ENCODE results near the gene MYOCD. TPM values are rescaled to one million over a fixed set of nuclear protein-coding genes. Genes with fewer than 3 reads are reported as not detected.

MYOCD gene, protein sequence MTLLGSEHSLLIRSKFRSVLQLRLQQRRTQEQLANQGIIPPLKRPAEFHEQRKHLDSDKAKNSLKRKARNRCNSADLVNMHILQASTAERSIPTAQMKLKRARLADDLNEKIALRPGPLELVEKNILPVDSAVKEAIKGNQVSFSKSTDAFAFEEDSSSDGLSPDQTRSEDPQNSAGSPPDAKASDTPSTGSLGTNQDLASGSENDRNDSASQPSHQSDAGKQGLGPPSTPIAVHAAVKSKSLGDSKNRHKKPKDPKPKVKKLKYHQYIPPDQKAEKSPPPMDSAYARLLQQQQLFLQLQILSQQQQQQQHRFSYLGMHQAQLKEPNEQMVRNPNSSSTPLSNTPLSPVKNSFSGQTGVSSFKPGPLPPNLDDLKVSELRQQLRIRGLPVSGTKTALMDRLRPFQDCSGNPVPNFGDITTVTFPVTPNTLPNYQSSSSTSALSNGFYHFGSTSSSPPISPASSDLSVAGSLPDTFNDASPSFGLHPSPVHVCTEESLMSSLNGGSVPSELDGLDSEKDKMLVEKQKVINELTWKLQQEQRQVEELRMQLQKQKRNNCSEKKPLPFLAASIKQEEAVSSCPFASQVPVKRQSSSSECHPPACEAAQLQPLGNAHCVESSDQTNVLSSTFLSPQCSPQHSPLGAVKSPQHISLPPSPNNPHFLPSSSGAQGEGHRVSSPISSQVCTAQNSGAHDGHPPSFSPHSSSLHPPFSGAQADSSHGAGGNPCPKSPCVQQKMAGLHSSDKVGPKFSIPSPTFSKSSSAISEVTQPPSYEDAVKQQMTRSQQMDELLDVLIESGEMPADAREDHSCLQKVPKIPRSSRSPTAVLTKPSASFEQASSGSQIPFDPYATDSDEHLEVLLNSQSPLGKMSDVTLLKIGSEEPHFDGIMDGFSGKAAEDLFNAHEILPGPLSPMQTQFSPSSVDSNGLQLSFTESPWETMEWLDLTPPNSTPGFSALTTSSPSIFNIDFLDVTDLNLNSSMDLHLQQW
- total RNA-seq (7.8 and 8.4 TPM in 2 replicates), polyA plus RNA-seq (2.2 and 3.4 TPM in 2 replicates)

DNA sequence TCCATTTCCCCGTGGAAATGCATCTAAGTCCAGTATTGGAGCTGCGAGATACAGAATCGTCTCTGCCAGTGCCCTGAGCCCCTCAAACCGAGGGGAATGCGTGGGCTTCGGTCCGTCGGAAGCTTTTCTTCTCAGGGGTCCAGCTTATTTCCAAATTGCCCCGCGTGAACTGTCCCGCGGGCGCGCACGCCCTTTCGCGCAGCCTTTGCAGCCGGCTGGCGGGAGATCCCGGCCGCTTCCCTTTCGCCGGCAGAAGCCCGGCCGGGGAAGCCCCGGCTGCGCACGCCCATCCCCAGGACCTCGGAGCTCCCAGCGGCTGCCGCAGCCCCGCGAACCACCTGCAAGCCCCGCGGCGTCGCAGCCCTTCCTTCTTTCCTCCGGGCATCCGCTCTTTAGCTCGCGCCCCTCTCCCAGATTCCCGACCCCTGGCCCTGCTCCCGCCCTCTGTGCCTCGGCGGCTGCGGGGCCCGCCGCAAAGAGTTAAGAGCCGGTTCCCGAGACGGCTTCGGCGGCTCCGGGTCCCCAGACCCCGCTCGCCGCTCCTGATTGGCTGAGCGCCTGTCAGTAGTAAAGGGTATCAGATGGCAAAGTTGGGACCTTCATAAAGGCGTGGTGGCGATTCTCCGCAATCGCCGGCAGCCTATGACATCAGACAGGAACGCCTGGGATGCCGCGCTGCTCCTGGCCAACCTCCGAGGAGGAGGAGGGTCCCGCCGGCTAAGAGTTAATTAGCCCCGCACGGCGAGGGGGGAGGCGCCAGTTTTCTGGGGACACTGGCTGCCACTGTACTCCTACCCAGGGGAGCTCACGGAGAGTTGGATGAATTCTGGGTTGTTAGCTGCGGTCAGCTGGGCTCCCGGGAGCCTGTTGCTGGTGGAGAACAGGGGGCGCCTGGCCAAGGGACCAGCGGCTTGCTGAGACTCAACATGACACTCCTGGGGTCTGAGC lies at the start of gene MYOCD:
MYOCD (plus strand) TSS at position 628 of the 948 bp plus-strand sequence; CDS start at position 927, 299 bp downstream.
- no peaks in the 10 kb centered on the region for H3K79me2 ChIP-seq
- DNase-seq (ENCODE audit: low spot score): peak; percentile 63
- peak within 1 kb of the TSS; percentile 97 for H2AFZ ChIP-seq
- 3% methylated on average over 70 of the region's 78 CpGs for WGBS (ENCODE audit: low lambda C conversion rate, missing lambda C conversion rate)
- peak within 1 kb of the TSS; percentile 63 for H3K4me3 ChIP-seq
- H3K27me3 ChIP-seq: peaks cover 34% of the 10 kb centered on the region
- peaks cover 4% of the 10 kb centered on the region for H3K4me1 ChIP-seq (ENCODE audit: insufficient read depth)
- no peaks in the 10 kb centered on the region for H4K20me1 ChIP-seq (ENCODE audit: insufficient read depth, poor library complexity, severe bottlenecking)
- H3K9me3 ChIP-seq (ENCODE audit: low read depth): no peaks in the 10 kb centered on the region
- peak; percentile 51 for TF ChIP-seq EZH2 (IDR thresholded peaks at IDR 0.05; ENCODE audit: borderline replicate concordance)
- TF ChIP-seq, protein P1, sequence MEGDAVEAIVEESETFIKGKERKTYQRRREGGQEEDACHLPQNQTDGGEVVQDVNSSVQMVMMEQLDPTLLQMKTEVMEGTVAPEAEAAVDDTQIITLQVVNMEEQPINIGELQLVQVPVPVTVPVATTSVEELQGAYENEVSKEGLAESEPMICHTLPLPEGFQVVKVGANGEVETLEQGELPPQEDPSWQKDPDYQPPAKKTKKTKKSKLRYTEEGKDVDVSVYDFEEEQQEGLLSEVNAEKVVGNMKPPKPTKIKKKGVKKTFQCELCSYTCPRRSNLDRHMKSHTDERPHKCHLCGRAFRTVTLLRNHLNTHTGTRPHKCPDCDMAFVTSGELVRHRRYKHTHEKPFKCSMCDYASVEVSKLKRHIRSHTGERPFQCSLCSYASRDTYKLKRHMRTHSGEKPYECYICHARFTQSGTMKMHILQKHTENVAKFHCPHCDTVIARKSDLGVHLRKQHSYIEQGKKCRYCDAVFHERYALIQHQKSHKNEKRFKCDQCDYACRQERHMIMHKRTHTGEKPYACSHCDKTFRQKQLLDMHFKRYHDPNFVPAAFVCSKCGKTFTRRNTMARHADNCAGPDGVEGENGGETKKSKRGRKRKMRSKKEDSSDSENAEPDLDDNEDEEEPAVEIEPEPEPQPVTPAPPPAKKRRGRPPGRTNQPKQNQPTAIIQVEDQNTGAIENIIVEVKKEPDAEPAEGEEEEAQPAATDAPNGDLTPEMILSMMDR (IDR thresholded peaks at IDR 0.05; ENCODE audit: poor library complexity): no peak
- H3K36me3 ChIP-seq (replicated peaks; ENCODE audit: insufficient read depth, low read depth): no peaks in the 10 kb centered on the region
- no peak within 1 kb of the TSS for H3K27ac ChIP-seq
- H3K4me2 ChIP-seq: peak within 1 kb of the TSS; percentile 98
- H3K9me2 ChIP-seq (replicated peaks; ENCODE audit: insufficient read depth): no peaks in the 10 kb centered on the region

DNA sequence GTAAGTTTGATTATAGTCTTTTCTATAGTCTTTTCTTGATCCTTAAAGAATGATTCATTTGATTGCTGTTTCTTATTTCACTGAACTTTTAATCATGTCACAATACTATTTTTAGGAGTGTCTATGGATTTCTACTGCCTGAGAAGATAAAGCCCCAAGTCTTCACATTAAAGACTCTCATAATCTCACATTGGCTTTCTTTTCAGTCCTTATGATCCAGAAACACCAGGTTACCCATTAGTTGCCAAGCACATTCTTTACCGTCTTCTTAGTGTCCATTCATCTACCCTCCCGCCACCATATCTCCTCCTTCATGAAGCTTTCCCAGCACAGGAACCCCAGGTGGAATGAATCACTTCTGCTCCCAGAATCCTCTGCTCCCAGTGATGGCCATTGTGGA lies 49.5 kb upstream of the MYOCD start:
- TF ChIP-seq EZH2 (IDR thresholded peaks at IDR 0.05; ENCODE audit: borderline replicate concordance) (no peak), EZH2phosphoT487 (IDR thresholded peaks at IDR 0.05; ENCODE audit: low read depth, severe bottlenecking, unreplicated experiment) (no peak)
- TF ChIP-seq, protein P1 (IDR thresholded peaks at IDR 0.05; ENCODE audit: poor library complexity): no peak
- WGBS (ENCODE audit: low lambda C conversion rate, missing lambda C conversion rate): 80% methylated on average over 2 of the region's 2 CpGs
- no peak overlapping the region for H2AFZ ChIP-seq

DNA sequence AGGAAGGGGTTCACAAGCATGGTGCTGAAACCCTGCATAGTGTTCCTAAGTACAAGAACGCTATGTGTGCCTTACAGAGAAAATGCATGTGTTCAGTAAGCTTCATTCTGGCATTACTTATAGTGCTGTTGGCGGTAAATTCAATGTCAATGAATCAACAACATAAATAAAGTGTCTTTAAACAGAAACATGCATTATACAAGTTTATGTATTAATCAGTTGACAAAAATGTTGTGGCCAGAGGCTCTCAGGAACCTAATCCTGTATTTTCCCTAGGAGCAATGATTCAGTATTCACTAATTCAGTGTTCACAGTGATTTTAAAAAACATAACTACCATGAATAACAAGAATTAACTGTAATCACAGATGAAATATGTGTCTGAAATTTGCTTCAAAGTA lies 47.1 kb upstream of the MYOCD start:
- no peak overlapping the region for H3K27ac ChIP-seq

More for the DNA sequence above, 49.5 kb upstream of the MYOCD start:
- Histone ChIP-seq H3K4me3 (no peak overlapping the region), H3K27me3 (no peaks in the 10 kb centered on the region), H3K27ac (no peak overlapping the region), H3K9me3 (ENCODE audit: low read depth) (no peaks in the 10 kb centered on the region), H3K4me1 (ENCODE audit: insufficient read depth) (no peaks in the 10 kb centered on the region), H3K4me2 (no peak overlapping the region), H3K9me2 (replicated peaks; ENCODE audit: insufficient read depth) (no peaks in the 10 kb centered on the region), H3K79me2 (no peaks in the 10 kb centered on the region), H4K20me1 (ENCODE audit: insufficient read depth, poor library complexity, severe bottlenecking) (no peaks in the 10 kb centered on the region), H3K36me3 (replicated peaks; ENCODE audit: insufficient read depth, low read depth) (no peaks in the 10 kb centered on the region)
- no peak for DNase-seq (ENCODE audit: low spot score)

More for the DNA sequence above, 47.1 kb upstream of the MYOCD start:
- H3K79me2 ChIP-seq: no peaks in the 10 kb centered on the region
- H3K27me3 ChIP-seq: no peaks in the 10 kb centered on the region
- H4K20me1 ChIP-seq (ENCODE audit: insufficient read depth, poor library complexity, severe bottlenecking): no peaks in the 10 kb centered on the region
- no peaks in the 10 kb centered on the region for H3K36me3 ChIP-seq (replicated peaks; ENCODE audit: insufficient read depth, low read depth)
- H3K4me2 ChIP-seq: no peak overlapping the region
- no peak overlapping the region for H2AFZ ChIP-seq
- H3K4me3 ChIP-seq: no peak overlapping the region
- H3K9me2 ChIP-seq (replicated peaks; ENCODE audit: insufficient read depth): no peaks in the 10 kb centered on the region
- 92% methylated on average over 2 of the region's 2 CpGs for WGBS (ENCODE audit: low lambda C conversion rate, missing lambda C conversion rate)
- no peak for DNase-seq (ENCODE audit: low spot score)
- no peak for TF ChIP-seq EZH2 (IDR thresholded peaks at IDR 0.05; ENCODE audit: borderline replicate concordance)
- TF ChIP-seq, protein P1 (IDR thresholded peaks at IDR 0.05; ENCODE audit: poor library complexity): no peak
- H3K9me3 ChIP-seq (ENCODE audit: low read depth): no peaks in the 10 kb centered on the region
- no peaks in the 10 kb centered on the region for H3K4me1 ChIP-seq (ENCODE audit: insufficient read depth)
